Tibial nerve (tissue), 3 donors: ENCODE results near the gene SEC16A.

Experiments
- CTCF ChIP-seq, 5 experiments: fragments of 200-600 bp in 3 of 5; fragments of 450-650 bp in 2 of 5; sonication (generic) in 3 of 5; IDR thresholded peaks; one replicate each; pipeline ENCODE4 v1.5.1; 2016 to 2019; ENCODE audit warnings: antibody characterized with exemption in 5 of 5, mild to moderate bottlenecking in 3 of 5, moderate library complexity in 2 of 5
- POLR2A ChIP-seq, 2 donors: fragments of 450-650 bp; IDR thresholded peaks; one replicate each; pipeline ENCODE4 v1.6.1; 2017; ENCODE audit warnings: antibody characterized with exemption in 2 of 2, mild to moderate bottlenecking in 2 of 2, moderate library complexity in 2 of 2

GRCh38 chr9:136512651-136513071, 29.8 kb upstream of the SEC16A start:
- TF ChIP-seq CTCF (IDR thresholded peaks at IDR 0.05) (no peak), POLR2A (IDR thresholded peaks at IDR 0.05) (no peak)
